ENCODE data around the gene ACTL7A. TPM values are rescaled to one million over a fixed set of nuclear protein-coding genes. Genes with fewer than 3 reads are reported as not detected.
A peak's percentile ranks its signal among the peaks of the same experiment; 100 is the strongest.

ACTL7A gene
- total and polyA plus RNA-seq, 2 of the 13 experiments (the other 11 are each of a cell fraction or from before 2014, with no cell fraction given): not detected

DNA sequence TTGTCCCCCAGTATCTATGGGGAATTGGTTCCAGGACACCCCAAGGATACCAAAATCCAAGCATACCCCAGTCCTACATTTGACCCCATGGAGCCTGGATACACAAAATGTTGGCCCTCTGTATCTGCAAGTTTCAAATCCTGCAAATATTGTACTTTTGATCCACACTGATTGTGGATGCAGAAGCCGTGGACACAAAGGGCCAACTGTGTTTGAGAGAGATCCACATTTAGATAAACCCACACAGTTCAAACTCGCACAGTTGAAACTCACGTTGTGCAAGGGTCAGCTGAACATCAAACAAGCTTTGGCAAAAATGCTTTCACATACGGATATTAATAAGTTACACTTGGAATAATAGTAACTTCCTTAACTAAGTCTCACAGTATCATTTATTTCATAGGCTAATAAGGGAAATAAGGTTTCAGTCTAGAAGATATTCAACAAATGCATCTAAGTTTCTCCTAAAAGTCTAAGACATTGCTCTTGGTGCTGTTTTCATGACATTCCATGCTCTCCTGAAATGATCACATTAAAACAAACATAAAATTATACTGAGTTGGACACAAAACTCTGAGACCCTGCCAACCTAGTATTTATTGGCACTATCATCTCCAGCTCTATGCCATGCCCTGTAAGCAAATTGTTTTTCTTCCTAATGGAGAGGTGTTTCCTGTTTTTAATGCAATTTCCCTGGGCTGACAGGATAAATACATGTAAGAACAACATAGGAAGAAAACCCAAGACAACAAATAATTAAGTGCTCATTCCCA is 32.3 kb downstream of the ACTL7A start (continued):
- TF ChIP-seq MBD4 (IDR thresholded peaks at IDR 0.05; ENCODE audit: borderline replicate concordance, low read length) (peak; percentile 89; the same call in 1 of the 2 replicates), MED8 (CRISPR knock-in tag; IDR thresholded peaks at IDR 0.05; ENCODE audit: insufficient replicate concordance) (peak; percentile 95), GABPA (IDR thresholded peaks at IDR 0.05; ENCODE audit: low read depth, low read length) (no peak), GABPA (CRISPR knock-in tag; IDR thresholded peaks at IDR 0.05; ENCODE audit: low read depth) (0 out of 2 replicates have a peak, but pooled peaks have one; percentile 18), NFYC (CRISPR knock-in tag; IDR thresholded peaks at IDR 0.05) (no peak), BHLHE40 (IDR thresholded peaks at IDR 0.05; ENCODE audit: low read length) (no peak), RORA (CRISPR knock-in tag; IDR thresholded peaks at IDR 0.05) (no peak), JUN (CRISPR knock-in tag; IDR thresholded peaks at IDR 0.05) (peak; percentile 63), ZBTB7B (CRISPR knock-in tag; IDR thresholded peaks at IDR 0.05) (peak; percentile 81; the same call in 1 of the 2 replicates), KLF16 (CRISPR knock-in tag; IDR thresholded peaks at IDR 0.05) (peak in 1 of 2 experiments; percentile 79; a peak in 1 of 4 replicates), GZF1 (CRISPR knock-in tag; IDR thresholded peaks at IDR 0.05) (no peak), HINFP (CRISPR knock-in tag; IDR thresholded peaks at IDR 0.05; ENCODE audit: low read depth) (no peak), KLF12 (CRISPR knock-in tag; IDR thresholded peaks at IDR 0.05; ENCODE audit: borderline replicate concordance) (0 out of 2 replicates have a peak, but pooled peaks have one; percentile 51), SAFB2 (CRISPR knock-in tag; IDR thresholded peaks at IDR 0.05; ENCODE audit: borderline replicate concordance, low read depth) (no peak), GATAD2A (CRISPR knock-in tag; IDR thresholded peaks at IDR 0.05) (peak; percentile 99)
- TF ChIP-seq, protein P1, sequence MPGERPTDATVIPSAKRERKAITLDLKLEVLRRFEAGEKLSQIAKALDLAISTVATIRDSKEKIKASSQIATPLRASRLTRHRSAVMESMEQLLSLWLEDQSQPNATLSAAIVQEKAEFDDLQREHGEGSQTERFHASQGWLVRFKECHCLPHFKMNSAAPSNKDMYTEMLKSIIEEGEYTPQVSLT (CRISPR knock-in tag; IDR thresholded peaks at IDR 0.05; ENCODE audit: borderline replicate concordance, low read depth): no peak
- TF ChIP-seq, protein P2, sequence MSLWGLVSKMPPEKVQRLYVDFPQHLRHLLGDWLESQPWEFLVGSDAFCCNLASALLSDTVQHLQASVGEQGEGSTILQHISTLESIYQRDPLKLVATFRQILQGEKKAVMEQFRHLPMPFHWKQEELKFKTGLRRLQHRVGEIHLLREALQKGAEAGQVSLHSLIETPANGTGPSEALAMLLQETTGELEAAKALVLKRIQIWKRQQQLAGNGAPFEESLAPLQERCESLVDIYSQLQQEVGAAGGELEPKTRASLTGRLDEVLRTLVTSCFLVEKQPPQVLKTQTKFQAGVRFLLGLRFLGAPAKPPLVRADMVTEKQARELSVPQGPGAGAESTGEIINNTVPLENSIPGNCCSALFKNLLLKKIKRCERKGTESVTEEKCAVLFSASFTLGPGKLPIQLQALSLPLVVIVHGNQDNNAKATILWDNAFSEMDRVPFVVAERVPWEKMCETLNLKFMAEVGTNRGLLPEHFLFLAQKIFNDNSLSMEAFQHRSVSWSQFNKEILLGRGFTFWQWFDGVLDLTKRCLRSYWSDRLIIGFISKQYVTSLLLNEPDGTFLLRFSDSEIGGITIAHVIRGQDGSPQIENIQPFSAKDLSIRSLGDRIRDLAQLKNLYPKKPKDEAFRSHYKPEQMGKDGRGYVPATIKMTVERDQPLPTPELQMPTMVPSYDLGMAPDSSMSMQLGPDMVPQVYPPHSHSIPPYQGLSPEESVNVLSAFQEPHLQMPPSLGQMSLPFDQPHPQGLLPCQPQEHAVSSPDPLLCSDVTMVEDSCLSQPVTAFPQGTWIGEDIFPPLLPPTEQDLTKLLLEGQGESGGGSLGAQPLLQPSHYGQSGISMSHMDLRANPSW (CRISPR knock-in tag; IDR thresholded peaks at IDR 0.05; ENCODE audit: borderline replicate concordance): peak; percentile 69; the same call in 1 of the 2 replicates
- TF ChIP-seq, protein P3, sequence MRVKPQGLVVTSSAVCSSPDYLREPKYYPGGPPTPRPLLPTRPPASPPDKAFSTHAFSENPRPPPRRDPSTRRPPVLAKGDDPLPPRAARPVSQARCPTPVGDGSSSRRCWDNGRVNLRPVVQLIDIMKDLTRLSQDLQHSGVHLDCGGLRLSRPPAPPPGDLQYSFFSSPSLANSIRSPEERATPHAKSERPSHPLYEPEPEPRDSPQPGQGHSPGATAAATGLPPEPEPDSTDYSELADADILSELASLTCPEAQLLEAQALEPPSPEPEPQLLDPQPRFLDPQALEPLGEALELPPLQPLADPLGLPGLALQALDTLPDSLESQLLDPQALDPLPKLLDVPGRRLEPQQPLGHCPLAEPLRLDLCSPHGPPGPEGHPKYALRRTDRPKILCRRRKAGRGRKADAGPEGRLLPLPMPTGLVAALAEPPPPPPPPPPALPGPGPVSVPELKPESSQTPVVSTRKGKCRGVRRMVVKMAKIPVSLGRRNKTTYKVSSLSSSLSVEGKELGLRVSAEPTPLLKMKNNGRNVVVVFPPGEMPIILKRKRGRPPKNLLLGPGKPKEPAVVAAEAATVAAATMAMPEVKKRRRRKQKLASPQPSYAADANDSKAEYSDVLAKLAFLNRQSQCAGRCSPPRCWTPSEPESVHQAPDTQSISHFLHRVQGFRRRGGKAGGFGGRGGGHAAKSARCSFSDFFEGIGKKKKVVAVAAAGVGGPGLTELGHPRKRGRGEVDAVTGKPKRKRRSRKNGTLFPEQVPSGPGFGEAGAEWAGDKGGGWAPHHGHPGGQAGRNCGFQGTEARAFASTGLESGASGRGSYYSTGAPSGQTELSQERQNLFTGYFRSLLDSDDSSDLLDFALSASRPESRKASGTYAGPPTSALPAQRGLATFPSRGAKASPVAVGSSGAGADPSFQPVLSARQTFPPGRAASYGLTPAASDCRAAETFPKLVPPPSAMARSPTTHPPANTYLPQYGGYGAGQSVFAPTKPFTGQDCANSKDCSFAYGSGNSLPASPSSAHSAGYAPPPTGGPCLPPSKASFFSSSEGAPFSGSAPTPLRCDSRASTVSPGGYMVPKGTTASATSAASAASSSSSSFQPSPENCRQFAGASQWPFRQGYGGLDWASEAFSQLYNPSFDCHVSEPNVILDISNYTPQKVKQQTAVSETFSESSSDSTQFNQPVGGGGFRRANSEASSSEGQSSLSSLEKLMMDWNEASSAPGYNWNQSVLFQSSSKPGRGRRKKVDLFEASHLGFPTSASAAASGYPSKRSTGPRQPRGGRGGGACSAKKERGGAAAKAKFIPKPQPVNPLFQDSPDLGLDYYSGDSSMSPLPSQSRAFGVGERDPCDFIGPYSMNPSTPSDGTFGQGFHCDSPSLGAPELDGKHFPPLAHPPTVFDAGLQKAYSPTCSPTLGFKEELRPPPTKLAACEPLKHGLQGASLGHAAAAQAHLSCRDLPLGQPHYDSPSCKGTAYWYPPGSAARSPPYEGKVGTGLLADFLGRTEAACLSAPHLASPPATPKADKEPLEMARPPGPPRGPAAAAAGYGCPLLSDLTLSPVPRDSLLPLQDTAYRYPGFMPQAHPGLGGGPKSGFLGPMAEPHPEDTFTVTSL (CRISPR knock-in tag; IDR thresholded peaks at IDR 0.05; ENCODE audit: borderline replicate concordance): peak; percentile 94

Data from HepG2 (cell line).